ENCODE results near the gene ERP44. TPM values are rescaled to one million over a fixed set of nuclear protein-coding genes. Genes with fewer than 3 reads are reported as not detected.
"Not testable (repeated sequence)": the region's sequence is repeated elsewhere in the genome, so short reads cannot be mapped to it uniquely, and the experiment has no call there.

The ERP44 gene
- total and polyA plus RNA-seq, 2 donors (not counting 3 experiments of a cell fraction or from before 2014, with no cell fraction given): 9.9 to 21.4 TPM

DNA sequence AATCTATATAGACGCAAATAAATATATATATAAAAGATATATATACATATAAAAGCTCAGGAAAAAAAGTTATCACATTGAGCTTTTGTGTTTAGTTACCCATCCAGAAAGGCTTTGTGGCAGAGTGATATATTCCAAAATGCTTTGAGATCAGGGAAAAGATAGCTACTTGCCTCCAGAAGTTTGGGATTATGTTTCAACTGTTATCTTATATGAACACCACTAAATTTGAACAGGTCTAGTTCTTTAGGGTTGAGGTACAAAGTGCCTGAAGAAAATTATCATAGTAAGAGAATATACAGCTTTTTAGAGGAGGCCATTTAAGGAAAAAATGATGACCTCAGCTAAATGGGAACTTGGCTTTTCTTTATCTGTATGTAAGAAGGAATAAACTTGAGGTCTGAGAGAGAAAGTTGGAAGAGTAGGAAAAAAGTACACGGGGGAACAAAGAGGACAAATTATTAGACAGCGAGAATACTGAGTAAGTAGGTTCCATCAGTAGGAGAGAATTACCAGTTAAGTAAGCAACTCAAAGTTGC, 2.4 kb downstream of the ERP44 start:
- Histone ChIP-seq H3K4me2 (ENCODE audit: insufficient read depth, low read length) (no peak overlapping the region), H3K79me2 (ENCODE audit: control insufficient read depth, insufficient read depth, low read length) (peaks cover 54% of the 10 kb centered on the region), H3K36me3 (ENCODE audit: control insufficient read depth in 2 of 2, extremely low read depth in 1 of 2, insufficient read depth in 2 of 2, low read length in 2 of 2) (no peaks in the 10 kb centered on the region), H3K9me3 (replicated peaks; ENCODE audit: control insufficient read depth, insufficient read depth, low read length) (no peaks in the 10 kb centered on the region), H3K4me3 (replicated peaks in 1 of 3; ENCODE audit: insufficient read depth in 1 of 3, low read depth in 1 of 3, low read length in 3 of 3) (no peak overlapping the region), H3K27me3 (ENCODE audit: control insufficient read depth in 2 of 2, insufficient read depth in 2 of 2, low read length in 2 of 2) (no peaks in the 10 kb centered on the region), H3K4me1 (ENCODE audit: control insufficient read depth, extremely low read depth, insufficient read depth, low read length) (peaks cover 20% of the 10 kb centered on the region), H3K9ac (replicated peaks; ENCODE audit: extremely low read depth, insufficient read depth, low read length) (no peak overlapping the region), H3K27ac (ENCODE audit: insufficient read depth, low read depth, low read length) (no peak overlapping the region), H4K20me1 (replicated peaks; ENCODE audit: control insufficient read depth, extremely low read depth, insufficient read depth, low read length) (no peaks in the 10 kb centered on the region), H3K9me1 (replicated peaks; ENCODE audit: control insufficient read depth, extremely low read depth, insufficient read depth, low read length) (no peaks in the 10 kb centered on the region), H2AFZ (ENCODE audit: low read depth, low read length) (no peak overlapping the region)
- intact Hi-C loops (cut with micrococcal nuclease): loop anchor here (5.0 kb wide), 2 partner anchors 331 to 501 kb away; partner anchors contain the start of gene MSANTD3
- CTCF ChIA-PET: interaction anchor here (1.4 kb wide), 1 partner anchor 9 kb away, joined by 3 read pairs; no protein-coding TSS in a partner anchor
- no peak for DNase-seq (ENCODE audit: low read depth, low spot score)
- FAIRE-seq: no peak
- dilution Hi-C loops (cut with MboI; ENCODE audit: extremely low pct_ligation_motif_present, low sequenced_read_pairs): no loop called here
- POLR2A ChIA-PET: no interaction called here
- TF ChIP-seq GATA2 (IDR thresholded peaks at IDR 0.05; ENCODE audit: insufficient read depth, insufficient read length, low read depth, low read length) (no peak), MYC (IDR thresholded peaks at IDR 0.05; ENCODE audit: low read depth, low read length) (no peak), POLR2AphosphoS5 (IDR thresholded peaks at IDR 0.05; ENCODE audit: insufficient read depth, low read depth, low read length) (no peak)
- TF ChIP-seq, protein P1, sequence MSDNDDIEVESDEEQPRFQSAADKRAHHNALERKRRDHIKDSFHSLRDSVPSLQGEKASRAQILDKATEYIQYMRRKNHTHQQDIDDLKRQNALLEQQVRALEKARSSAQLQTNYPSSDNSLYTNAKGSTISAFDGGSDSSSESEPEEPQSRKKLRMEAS (IDR thresholded peaks at IDR 0.05; ENCODE audit: insufficient read depth, insufficient read length): no peak
- TF ChIP-seq, protein P2, sequence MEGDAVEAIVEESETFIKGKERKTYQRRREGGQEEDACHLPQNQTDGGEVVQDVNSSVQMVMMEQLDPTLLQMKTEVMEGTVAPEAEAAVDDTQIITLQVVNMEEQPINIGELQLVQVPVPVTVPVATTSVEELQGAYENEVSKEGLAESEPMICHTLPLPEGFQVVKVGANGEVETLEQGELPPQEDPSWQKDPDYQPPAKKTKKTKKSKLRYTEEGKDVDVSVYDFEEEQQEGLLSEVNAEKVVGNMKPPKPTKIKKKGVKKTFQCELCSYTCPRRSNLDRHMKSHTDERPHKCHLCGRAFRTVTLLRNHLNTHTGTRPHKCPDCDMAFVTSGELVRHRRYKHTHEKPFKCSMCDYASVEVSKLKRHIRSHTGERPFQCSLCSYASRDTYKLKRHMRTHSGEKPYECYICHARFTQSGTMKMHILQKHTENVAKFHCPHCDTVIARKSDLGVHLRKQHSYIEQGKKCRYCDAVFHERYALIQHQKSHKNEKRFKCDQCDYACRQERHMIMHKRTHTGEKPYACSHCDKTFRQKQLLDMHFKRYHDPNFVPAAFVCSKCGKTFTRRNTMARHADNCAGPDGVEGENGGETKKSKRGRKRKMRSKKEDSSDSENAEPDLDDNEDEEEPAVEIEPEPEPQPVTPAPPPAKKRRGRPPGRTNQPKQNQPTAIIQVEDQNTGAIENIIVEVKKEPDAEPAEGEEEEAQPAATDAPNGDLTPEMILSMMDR (IDR thresholded peaks at IDR 0.05; ENCODE audit: extremely low read depth in 1 of 2, insufficient read depth in 1 of 2, low read depth in 1 of 2, low read length in 2 of 2): no peak
- no TSS peak for BruUV-seq (replicated peaks)

DNA sequence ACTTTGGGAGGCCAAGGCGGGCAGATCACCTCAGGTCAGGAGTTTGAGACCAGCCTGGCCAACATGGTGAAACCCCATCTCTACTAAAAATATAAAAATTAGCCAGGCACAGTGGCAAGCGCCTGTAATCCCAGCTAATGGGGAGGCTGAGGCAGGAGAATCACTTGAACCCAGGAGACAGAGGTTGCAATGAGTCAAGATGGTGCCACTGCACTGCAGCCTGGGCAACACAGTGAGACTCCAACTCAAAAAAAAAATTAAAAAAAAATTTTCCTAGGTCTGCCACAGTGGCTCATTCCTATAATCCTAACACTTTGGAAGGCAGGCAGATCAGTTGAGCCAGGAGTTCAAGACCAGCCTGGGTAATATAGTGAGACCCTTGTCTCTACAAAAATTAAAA, 4.4 kb downstream of the ERP44 start:
- not testable (repeated sequence) for BruUV-seq (replicated peaks)
- peaks cover 10% of the 10 kb centered on the region for H4K20me1 ChIP-seq (replicated peaks; ENCODE audit: control insufficient read depth, extremely low read depth, insufficient read depth, low read length)
- peaks cover 56% of the 10 kb centered on the region for H3K79me2 ChIP-seq (ENCODE audit: control insufficient read depth, insufficient read depth, low read length)

More for the DNA sequence above, 4.4 kb downstream of the ERP44 start:
- peaks cover 20% of the 10 kb centered on the region for H3K4me1 ChIP-seq (ENCODE audit: control insufficient read depth, extremely low read depth, insufficient read depth, low read length)
- H3K9ac ChIP-seq (replicated peaks; ENCODE audit: extremely low read depth, insufficient read depth, low read length); H3K4me3 ChIP-seq (replicated peaks in 1 of 3; ENCODE audit: insufficient read depth in 1 of 3, low read depth in 1 of 3, low read length in 3 of 3); H3K4me2 ChIP-seq (ENCODE audit: insufficient read depth, low read length); H3K27me3 ChIP-seq (ENCODE audit: control insufficient read depth in 2 of 2, insufficient read depth in 2 of 2, low read length in 2 of 2); intact Hi-C loops (cut with micrococcal nuclease); dilution Hi-C loops (cut with MboI; ENCODE audit: extremely low pct_ligation_motif_present, low sequenced_read_pairs); H2AFZ ChIP-seq (ENCODE audit: low read depth, low read length); H3K27ac ChIP-seq (ENCODE audit: insufficient read depth, low read depth, low read length); H3K36me3 ChIP-seq (ENCODE audit: control insufficient read depth in 2 of 2, extremely low read depth in 1 of 2, insufficient read depth in 2 of 2, low read length in 2 of 2); H3K9me1 ChIP-seq (replicated peaks; ENCODE audit: control insufficient read depth, extremely low read depth, insufficient read depth, low read length); FAIRE-seq; H3K9me3 ChIP-seq (replicated peaks; ENCODE audit: control insufficient read depth, insufficient read depth, low read length); DNase-seq (ENCODE audit: low read depth, low spot score): not testable (repeated sequence)
- POLR2A ChIA-PET: interaction anchor here (0.6 to 0.7 kb wide), 2 partner anchors 129 to 230 kb away, joined by 3 read pairs; no protein-coding TSS in a partner anchor
- CTCF ChIA-PET: interaction anchor here (0.7 to 1.1 kb wide), 3 partner anchors 29 to 231 kb away, joined by 3 read pairs; no protein-coding TSS in a partner anchor

Measured in endothelial cell of umbilical vein (primary cell).